Inferior parietal cortex (tissue), 1 donor: ENCODE results near the gene SIX4.

Experiments used
- DNase-seq: peaks from one replicate; pipeline ENCODE4 v3.0.0-alpha.2; 2016; ENCODE audit errors: extremely low spot score

The SIX4 gene

DNA sequence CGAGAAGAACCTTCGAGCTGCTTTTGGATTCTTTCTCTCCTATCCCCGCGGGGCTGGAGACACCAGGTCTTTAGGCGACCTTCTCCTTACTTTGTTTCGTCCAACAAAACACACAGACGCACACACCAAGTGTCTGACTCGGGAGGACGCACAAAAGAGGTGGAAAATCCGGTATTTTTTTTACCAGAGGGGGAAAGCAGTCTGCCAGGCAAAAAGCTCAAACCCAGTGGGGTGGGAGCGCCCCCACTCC is 2.1 kb downstream of the SIX4 start:
- no peak for DNase-seq

DNA sequence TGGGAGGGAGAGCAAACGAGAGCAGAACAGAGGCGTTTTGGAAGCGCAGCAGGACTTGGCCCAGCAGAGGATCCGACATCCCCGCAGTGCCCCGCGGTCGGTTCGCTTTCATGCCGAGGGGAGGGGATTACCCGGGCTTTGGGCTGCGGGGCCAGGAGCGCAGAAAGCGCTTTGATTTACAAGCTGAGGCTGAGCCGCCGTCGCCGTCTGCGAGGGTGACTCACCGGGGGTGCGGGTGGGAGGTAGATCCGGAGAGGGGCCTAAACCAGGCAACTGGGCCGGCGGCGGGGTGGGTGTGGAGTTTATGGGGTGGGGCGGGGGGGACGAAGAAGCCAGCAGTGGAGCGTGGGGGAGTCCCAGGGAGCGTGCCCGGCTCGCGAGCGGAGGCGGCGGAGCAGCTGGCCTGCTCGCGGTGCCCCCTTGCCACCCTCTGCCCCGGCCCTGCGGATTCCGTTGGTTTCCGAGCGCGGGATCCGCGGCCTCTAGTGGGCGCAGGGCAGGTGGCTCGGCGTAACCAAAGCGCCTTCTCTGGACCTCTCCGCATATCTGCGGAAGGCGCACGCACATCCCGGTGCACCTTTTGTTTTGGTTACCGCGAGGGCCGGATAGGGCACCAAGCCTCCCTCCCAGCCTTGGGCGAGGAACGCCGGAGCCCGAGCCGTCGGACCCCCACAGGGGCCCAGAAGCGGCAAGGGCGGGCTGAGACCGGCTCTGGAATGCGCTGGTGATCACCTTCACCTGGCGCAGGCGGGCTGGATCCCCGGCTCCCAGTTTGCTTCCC is 2.6 kb downstream of the SIX4 start:
- DNase-seq, result no peak

DNA sequence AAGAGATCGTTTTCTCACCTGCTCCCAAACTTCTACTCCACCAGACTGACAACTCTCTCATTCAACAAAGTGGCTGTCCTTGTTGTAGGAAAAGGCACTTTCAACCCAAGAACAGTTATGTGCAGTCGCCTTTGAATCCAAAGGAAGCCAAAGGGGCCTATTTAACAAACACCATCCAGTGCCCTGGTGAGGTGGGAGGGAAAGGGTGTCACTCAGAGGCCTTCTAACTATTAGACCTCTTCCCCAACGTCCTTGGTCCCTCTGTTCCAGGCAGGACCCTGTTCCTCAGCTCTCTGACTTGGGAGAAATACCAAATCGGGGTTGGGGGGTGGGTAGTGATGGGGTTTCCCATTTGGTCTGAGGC is 3.2 kb downstream of the SIX4 start:
- no peak for DNase-seq

DNA sequence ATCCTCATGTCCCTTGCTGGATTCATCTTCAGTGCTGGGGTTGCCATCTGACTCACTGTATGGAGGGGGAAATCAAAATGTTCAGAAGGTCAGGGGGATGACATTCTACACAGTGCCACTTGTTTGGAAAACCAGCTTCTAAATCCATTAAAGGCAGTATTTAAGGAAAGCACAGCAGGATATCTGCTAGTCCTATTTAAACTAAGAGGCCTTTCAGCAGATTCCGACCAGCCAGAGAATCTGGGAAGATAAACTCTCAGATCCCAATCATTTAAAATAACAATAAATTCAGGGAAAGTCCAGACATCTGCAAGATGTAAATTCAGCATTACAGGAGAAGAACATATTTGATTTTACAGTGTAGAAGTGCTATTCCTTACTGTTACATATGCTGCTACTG is 3.8 kb downstream of the SIX4 start:
- DNase-seq, result no peak

DNA sequence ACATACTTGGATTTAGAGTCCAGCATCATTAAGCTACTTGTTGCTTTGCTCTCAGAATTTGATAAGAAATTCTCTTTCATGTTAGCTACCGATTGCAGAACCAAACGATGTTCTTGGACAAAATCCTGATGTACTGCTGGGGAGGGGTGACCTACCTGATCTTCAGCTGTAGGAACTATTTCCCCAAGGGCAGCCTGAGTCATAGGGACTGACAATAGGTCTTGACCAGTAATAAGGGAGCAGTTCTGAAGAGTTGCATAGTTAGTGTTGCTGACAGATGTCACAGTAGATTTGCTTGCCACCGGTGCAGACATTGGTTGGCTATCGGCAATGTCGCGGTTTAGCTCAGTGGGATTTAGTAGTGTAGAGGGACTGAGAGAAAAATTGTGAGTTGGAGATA is 10.6 kb downstream of the SIX4 start:
- no peak for DNase-seq

DNA sequence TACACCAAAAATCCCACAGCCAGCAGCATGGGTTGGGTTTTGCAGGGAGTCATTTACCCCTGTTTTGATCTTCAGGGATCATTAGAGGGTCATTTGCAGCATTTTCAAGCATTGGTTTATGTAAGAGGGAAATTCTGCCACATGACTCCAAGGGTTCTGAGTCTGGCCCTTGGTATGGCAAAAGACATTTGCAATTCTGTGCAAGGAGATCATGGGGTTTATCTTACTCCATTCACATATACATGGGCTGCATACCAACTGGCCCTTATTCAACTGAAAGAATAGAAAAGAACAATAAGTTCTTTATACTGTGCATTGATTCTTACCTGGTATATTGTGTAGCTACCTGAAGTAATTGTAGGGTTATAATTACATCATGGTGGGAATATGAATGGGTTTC is 13.7 kb downstream of the SIX4 start:
- no peak for DNase-seq

DNA sequence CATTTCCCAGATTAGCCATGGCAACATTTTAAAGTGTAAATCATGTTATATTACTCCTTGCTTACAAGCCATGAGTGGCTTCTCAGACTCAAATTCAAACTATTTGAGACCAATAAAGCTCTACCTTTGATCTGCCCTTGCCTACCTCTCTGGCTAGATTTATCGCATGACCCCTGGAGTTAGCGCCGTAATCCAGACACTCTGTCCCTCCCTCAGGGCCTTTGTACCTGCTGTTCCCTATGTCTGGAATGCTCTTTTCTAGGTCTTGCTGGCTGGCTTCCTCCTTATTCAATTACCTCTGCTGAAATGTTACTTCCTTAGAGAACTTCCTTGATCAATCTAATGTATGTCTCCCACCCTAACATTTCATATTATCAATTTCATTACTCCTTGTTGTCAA is 16.3 kb downstream of the SIX4 start:
- DNase-seq, result no peak

DNA sequence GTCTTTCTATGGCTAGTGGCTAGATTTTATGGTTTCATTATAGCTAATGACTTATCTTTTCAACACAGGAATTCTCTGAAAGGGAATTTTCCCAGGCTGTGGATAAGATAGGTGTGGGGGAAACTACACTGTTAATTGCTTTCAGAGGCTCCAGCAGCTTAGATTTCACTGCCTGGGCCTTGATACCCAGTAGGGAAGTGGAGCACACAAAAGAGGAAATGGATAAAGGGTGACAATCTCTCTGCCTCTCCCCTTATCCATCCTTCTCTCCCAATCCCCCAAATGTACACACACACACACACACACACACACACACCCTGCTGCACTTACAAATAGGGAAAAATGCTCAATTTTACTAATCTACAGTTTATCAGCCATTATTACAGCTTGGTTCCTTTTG is 19.1 kb downstream of the SIX4 start:
- no peak for DNase-seq

DNA sequence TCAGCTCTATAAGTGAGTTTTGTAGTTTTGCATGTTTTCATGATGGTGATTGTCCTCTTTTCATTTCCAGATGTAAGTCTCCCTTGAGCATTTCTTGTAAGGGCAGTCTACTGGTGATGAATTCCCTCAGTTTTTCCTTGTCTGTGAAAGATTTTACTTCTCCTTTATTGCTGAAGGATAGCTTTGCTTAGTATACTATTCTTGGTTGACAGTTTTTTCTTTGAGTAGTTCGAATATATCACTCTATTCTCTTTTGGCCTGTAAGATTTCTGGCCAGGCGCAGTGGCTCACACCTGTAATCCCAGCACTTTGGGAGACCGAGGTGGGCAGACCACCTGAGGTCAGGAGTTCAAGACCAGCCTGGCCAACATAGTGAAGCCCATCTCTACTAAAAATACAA is 23.6 kb downstream of the SIX4 start:
- no peak for DNase-seq

DNA sequence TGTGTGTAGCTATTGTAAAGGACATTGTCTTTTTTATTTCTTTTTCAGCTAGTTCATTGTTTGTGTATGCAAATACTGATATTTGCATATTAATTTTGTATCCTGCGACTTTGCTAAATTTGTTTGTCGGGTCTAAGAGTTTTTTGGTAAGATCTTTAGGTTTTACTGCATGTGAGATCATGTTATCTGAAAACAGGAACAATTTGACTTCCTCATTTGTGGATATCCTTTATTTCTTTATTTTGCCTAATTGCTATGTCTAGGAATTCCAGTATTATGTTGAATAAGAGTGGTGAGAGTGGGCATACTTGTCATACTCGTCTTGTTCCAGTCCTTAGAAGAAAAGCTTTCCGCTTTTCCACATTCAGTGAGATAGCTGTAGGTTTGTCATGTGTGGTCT is 28.8 kb downstream of the SIX4 start:
- DNase-seq, result no peak

DNA sequence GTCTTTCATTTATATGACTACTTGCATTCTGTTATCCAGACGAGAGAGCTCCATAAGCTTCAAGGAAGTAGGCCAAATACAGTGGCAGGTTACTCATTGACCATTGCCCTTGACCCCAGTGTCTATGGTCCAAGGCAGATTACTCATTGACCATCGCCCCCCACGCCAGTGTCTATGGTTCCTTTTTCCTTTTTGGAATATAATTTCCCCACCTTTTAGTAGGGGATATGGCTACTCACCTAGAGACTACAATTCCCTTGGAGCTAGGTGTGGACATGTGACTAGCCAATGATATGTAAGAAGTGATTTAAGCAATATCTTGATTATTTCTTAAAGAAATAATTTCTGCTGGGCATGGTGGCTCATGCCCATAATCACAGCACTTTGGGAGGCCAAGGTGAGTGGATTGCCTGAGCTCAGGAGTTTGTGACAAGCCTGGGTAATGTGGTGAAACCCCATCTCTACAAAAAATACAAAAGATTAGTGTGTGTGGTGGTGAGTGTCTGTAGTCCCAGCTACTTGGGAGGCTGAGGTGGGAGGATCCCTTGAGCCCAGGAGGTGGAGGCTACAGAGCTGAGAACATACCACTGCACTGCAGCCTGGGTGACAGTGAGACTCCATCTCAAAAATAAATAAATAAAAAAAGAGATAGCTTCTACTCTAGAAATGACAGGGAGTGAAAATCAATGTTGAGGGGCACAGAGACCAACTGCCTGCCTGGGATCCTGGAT is 32.6 kb downstream of the SIX4 start:
- no peak for DNase-seq

DNA sequence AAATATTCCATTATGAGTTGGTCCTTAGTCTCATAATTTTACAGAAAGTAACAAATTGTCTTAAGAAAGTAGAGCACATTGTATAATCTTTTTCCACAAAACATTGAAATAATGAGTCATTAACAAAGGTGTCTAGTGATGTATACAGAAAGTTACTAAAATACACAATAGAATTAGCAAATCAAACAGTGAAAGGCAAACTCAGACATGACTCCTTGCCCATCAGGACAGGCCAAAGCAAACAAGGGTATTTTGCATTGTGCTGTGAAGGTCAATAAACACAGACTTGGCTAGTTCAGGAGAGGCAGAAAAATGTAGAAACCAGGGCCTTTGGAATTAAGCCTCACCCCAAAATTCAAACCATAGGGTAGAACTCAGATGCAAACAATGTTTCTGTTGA is 37.3 kb downstream of the SIX4 start:
- no peak for DNase-seq

DNA sequence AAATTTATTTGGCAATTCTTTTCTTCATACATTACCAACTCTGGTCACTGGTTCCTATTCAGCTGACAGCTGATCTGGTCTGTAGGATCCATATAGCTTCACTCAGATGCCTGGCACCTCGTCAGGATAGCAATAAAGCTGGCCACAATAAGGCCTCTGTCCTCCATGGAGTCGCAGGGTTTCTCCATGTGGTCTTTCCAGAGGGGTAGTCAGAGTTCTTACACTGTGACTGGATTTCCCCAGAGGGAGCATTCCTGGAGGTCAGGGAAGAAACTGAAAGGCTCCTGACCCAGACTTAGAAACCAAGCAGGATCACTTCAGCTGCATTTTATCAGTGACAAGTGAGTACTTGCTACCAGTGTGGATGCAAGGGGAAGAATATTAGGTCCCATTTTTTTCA is 39.9 kb downstream of the SIX4 start:
- DNase-seq, result no peak

DNA sequence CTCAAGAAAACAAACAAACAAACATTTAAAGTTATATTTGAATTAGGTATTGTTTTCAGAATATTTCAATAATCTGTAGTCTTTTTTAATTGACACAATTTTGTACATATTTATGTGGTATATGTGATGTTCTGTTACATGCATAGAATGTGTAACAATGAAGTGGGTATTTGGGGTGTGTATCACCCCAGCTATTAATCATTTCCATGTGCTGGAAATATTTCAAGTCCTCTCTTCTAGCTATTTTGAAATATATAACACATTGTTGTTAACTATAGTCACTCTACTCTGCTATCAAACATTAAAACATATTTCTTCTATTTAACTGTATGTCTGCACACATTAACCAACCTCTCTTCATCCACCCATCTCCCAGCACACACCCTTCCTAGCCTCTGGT is 42.9 kb downstream of the SIX4 start:
- no peak for DNase-seq

DNA sequence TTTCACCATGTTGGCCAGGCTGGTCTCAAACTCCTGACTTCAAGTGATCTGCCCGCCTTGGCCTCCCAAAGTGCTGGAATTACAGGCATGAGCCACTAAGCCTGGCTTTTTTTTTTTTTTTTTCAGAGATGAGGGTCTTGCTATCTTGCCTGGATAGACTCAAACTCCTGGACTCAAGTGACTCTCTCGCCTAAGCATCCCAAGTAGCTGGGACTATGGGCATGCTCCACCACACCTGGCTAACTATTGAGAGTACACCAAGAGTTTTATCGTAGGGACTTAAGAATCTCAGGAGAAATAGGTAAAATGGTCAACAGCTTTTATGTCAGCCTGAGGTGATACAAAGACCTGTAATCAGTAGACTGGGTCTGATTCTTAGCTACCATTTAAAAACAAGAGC is 43.6 kb downstream of the SIX4 start:
- DNase-seq, result no peak

DNA sequence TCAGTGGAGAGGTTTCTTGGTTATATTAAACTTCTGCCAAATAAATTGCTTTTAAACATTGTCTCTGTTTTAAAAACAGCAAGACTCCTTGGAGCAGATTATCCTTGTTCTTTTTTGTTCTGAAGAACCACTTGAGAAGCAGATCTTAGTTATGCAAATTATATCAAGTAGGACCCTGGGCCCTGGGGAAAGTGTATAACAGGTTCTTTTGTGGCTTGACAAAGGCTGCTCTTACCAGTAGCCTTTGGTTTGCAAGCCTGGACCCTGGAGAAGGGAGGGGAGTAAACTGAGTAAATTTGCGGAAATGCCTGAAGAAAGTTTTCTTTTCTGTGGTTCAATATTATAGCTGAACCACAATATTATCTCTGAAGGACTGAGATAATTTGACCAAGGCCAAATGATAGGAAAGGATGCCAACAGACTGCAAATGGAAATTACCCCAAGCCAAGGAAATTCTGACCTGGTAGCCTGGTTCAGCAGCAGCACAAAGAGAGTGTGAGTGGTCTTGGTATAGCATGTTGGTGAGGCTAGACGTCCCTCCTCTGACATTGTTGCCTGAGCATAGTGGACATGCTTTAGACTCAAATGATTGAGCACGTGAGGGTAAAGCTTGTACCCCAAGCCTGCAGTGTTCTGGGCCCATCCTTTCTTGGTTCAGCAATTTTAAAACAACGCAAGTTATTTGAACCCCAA is 44.4 kb downstream of the SIX4 start:
- DNase-seq, result no peak

DNA sequence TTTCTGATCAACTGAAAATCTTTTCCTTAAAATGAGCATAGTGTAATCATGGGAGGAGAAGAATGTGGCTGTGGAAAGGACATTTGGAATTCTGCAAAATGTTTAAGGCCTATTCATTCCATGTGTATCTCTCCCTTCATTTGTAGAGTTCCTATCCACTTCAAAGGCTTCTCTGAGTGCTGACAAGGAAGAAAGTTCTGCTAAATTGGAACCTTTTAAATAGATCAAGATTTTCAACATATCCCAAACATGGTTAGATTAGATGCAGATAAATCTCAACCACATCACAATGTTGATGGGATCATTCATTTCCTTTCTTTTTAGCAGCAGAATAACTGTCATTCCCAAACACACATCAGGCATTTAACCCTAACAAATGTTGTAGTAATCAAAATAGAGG is 46.5 kb downstream of the SIX4 start:
- no peak for DNase-seq

DNA sequence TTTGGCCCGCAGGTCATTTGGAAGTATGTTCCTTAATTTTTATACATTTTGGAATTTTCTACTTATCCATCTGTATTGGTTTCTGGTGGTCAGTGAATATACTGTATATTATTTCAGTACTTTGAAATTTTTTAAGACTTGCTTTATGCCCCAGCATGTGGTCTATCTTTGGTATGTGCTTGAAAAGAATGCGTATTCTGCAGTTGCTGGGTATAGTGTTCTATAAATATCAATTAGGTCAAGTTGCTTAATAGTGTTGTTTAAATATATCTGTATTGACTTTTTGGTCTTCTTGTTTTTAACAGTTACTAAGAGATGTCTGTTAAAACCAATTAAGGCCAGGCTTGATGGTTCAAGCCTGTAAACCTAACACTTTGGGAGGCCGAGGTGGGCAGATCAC is 53.2 kb downstream of the SIX4 start:
- DNase-seq, result no peak

DNA sequence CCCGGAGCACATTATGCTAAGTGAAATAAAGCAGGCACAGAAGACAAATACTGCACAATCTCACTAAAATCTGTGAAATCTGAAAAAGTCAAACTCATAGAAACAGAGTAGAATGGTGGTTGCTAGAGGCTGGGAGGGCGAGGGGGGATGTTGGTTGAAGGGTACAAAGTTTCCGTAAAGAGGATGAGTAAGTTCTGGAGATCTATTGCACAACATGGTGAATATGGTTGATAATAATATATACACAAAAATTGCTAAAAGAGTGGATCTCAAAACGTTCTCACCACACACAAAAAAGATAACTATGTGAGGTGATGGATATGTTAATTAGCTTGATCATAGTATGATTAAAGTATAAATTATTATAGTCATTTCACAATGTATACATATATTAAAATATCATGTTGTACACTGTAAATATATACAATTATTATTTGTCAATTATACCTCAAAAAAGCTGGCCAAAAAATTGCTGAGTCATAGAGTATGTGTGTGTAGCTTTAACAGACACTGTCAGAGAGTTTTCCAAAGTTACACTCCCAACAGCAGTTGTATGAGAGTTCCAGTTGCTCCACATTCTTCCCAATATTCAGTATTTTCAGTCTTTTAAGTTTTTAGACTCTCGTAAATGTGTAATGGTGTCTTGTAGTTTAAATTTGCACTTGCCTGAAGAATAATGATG is 55.6 kb downstream of the SIX4 start:
- no peak for DNase-seq

DNA sequence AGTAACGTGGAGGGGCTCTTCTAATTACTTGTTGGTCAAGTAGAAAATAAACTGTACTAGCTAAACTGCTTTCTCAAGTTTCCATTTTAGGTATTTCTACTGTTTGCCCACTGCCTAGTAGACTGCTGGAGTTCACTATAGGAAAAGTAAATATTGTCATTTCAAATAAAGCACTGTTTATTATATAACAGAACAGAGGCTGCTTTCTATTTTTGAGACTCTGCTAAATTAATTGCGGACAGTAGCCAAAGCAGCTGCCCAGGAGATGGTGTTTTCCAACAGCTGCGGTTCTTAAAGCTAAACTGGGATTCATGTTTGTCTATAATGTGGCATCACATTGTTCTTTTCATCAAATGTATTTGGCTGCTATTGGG is 59.0 kb downstream of the SIX4 start:
- DNase-seq, result no peak

DNA sequence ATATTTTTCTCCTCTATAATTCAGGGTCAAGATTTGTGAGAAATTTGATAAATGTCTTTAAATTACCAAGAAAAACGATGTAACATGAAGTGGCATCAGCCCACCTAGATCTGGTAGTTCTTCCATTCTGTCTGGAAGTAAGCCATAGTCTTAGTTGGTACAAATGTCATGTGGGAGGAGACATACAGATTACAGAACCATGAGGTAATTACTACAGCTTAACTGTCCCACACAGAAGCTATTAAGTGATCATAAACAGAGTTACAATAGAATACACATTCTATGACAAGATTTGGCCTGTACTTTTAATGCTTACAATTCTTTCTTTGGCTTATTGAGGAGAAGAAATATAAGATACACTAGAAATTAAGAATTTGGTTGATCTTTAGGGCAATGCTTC is 61.2 kb downstream of the SIX4 start:
- no peak for DNase-seq

DNA sequence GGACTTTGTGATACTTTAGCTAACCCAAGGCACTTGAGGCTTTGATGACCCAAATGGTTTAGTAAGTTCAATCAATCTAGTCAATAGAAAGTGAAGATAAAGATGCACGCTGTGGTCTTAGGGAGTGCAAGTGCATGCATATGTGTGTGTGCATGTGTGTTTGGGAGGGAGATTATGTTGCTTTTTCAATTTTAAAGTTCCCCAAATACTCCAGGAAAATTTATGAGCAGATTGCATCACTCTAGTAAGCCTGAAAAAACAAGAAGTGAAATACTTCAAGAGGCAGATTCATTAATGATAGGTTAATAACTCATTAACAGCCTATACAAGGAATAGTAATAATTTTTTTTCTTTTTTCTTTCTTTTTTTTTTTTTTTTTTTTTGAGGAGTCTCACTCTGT is 62.4 kb downstream of the SIX4 start:
- no peak for DNase-seq
